A673 (cell line): ENCODE data around the gene MSI2. TPM values are rescaled to one million over a fixed set of nuclear protein-coding genes. Genes with fewer than 3 reads are reported as not detected.
A peak's percentile ranks its signal among the peaks of the same experiment; 100 is the strongest.

Experiments used
- BruUV-seq: library from RNA; stranded (reverse); fragments of 400-500 nt; replicated peaks from 2 replicates; lab custom pipeline; 2021; lab: Mats Ljungman, UMichigan
- CTCF ChIA-PET: fragments of 300-600 bp; sonication (Branson Sonifier 250); formaldehyde crosslinking; loops from one replicate; lab custom pipeline; 2022; ENCODE audit warnings: antibody characterized with exemption; lab: Charles Lee
- POLR2A ChIA-PET: fragments of 300-600 bp; sonication (Branson Sonifier 250); formaldehyde crosslinking; loops from one replicate; lab custom pipeline; 2022; ENCODE audit warnings: antibody characterized with exemption; ENCODE audit not compliant: low non-redundant PET; lab: Charles Lee
- DNase-seq: peaks from one replicate; pipeline ENCODE4 v3.0.0-alpha.2; 2015; ENCODE audit warnings: low spot score
- H3K27ac ChIP-seq: fragments of 200-600 bp; sonication (generic); 2 replicates; pipeline ENCODE4 v1.5.1; 2016; ENCODE audit warnings: mixed run types, low read depth, mild to moderate bottlenecking, mixed read lengths, antibody characterized with exemption, low read length; ENCODE audit not compliant: poor library complexity, severe bottlenecking
- H3K27me3 ChIP-seq: fragments of 200-600 bp; sonication (generic); replicated peaks from 2 replicates; pipeline ENCODE4 v1.6.1; 2017; ENCODE audit warnings: mixed run types, low read depth, mild to moderate bottlenecking, mixed read lengths, antibody characterized with exemption, low read length; ENCODE audit not compliant: insufficient read depth, poor library complexity
- H3K36me3 ChIP-seq: fragments of 200-600 bp; sonication (generic); 2 replicates; pipeline ENCODE4 v1.6.1; 2016; ENCODE audit warnings: mixed run types, mild to moderate bottlenecking, mixed read lengths, antibody characterized with exemption, low read length; ENCODE audit not compliant: insufficient read depth, poor library complexity, severe bottlenecking
- H3K4me1 ChIP-seq: fragments of 200-600 bp; sonication (generic); 2 replicates; pipeline ENCODE4 v1.6.1; 2017; ENCODE audit warnings: mixed run types, mild to moderate bottlenecking, mixed read lengths, antibody characterized with exemption, low read length; ENCODE audit not compliant: insufficient read depth, poor library complexity, severe bottlenecking
- H3K4me3 ChIP-seq: fragments of 200-600 bp; sonication (generic); 2 replicates; pipeline ENCODE4 v1.5.1; 2016; ENCODE audit warnings: low read depth, mixed run types, mild to moderate bottlenecking, mixed read lengths, low read length; ENCODE audit not compliant: poor library complexity, severe bottlenecking
- H3K9me3 ChIP-seq: fragments of 200-600 bp; sonication (generic); 2 replicates; pipeline ENCODE4 v1.6.1; 2016; ENCODE audit warnings: mixed run types, low read depth, mild to moderate bottlenecking, mixed read lengths, antibody characterized with exemption, low read length; ENCODE audit not compliant: poor library complexity, severe bottlenecking
- EZH2 ChIP-seq: fragments of 200-600 bp; sonication (generic); IDR thresholded peaks from 2 replicates; pipeline ENCODE4 v1.6.1; 2017; ENCODE audit warnings: borderline replicate concordance, low read depth, mild to moderate bottlenecking, mixed read lengths, antibody characterized with exemption, low read length; ENCODE audit not compliant: poor library complexity, severe bottlenecking
- intact Hi-C: fragments of 100-400 bp; cut with micrococcal nuclease; formaldehyde crosslinking; loops from one replicate; pipeline ENCODE4 v1.10.0; 2022; ENCODE audit not compliant: unreplicated experiment
- total RNA-seq: library from RNA; stranded (reverse); gene quantifications from 2 replicates; pipeline ENCODE4 v1.2.3, GENCODE V29; 2021
- TF ChIP-seq, protein P1 (sequence below): fragments of 300-800, 200-600 bp; sonication (generic); conservative IDR thresholded peaks from 2 replicates; pipeline ENCODE4 v1.5.1; 2017; ENCODE audit warnings: low read depth, mild to moderate bottlenecking, antibody characterized with exemption, low read length, moderate library complexity, mixed read lengths

Gene MSI2
- total RNA-seq, 1 experiment from 2014 or later = 108 TPM

DNA sequence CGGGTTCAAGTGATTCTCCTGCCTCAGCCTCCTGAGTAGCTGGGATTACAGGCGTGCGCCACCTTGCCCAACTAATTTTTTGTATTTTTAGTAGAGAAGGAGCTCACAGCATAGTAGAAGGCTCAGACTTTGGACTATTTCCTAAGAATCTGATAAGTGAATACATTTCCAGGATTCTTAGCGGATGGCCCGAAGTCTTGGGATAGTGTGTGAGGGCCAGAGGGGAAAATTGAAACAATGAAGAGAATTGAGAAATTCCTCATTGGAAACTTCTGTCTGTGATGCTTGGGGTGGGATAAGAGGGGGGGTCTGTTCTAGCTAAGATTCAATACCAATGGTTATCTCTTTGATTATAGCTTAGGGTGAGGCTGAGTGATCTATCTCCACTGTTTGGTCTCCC is 183.3 kb downstream of the MSI2 start:
- H3K27ac ChIP-seq = no peak overlapping the region
- H3K4me1 ChIP-seq = peaks cover 29% of the 10 kb centered on the region
- no peak for DNase-seq
- H3K27me3 ChIP-seq = no peaks in the 10 kb centered on the region
- TF ChIP-seq EZH2 = no peak
- TF ChIP-seq, protein P1, sequence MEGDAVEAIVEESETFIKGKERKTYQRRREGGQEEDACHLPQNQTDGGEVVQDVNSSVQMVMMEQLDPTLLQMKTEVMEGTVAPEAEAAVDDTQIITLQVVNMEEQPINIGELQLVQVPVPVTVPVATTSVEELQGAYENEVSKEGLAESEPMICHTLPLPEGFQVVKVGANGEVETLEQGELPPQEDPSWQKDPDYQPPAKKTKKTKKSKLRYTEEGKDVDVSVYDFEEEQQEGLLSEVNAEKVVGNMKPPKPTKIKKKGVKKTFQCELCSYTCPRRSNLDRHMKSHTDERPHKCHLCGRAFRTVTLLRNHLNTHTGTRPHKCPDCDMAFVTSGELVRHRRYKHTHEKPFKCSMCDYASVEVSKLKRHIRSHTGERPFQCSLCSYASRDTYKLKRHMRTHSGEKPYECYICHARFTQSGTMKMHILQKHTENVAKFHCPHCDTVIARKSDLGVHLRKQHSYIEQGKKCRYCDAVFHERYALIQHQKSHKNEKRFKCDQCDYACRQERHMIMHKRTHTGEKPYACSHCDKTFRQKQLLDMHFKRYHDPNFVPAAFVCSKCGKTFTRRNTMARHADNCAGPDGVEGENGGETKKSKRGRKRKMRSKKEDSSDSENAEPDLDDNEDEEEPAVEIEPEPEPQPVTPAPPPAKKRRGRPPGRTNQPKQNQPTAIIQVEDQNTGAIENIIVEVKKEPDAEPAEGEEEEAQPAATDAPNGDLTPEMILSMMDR = no peak
- CTCF ChIA-PET = no interaction called here
- no TSS peak for BruUV-seq
- no peaks in the 10 kb centered on the region for H3K36me3 ChIP-seq
- intact Hi-C loops = no loop called here
- no peaks in the 10 kb centered on the region for H3K9me3 ChIP-seq
- no peak overlapping the region for H3K4me3 ChIP-seq
- POLR2A ChIA-PET = no interaction called here

DNA sequence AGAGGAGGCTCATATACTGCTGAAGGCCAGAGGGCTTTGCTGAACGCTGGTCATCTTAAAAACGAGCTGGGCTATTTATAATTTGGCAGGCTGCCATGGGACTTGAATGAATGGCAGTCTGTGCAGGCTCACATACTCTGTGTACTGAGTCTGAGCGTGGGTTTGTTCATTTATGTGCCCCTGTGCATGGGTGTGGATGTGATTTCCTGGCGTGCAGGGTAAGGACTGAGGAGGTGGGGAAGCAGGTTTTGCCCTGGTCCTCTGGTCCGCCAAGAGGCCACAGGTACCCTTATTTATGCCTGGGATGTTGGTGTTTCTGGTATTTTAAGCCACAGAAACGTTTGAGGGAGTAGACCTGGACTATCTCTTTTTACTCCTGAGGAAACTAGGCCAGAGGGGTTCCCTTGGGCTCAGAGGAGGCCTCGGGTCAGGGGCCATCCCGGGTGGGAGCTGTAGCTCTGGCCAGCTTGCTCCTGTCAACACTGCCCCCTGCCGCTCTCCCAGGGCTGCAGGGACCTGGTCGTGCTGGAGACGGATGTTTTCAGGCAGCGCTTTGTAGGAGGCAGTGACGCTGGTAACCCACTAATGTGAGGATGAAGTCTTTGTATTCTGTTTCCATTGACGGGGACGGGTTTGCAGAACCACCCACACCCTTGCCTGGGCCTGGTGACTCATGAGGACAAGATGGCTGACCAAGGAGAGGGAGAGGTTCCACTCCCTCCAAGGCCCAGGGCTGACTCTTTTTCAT is 184.4 kb downstream of the MSI2 start:
- Histone ChIP-seq H3K27ac (no peak overlapping the region), H3K4me1 (peaks cover 32% of the 10 kb centered on the region), H3K9me3 (no peaks in the 10 kb centered on the region), H3K36me3 (no peaks in the 10 kb centered on the region), H3K27me3 (no peaks in the 10 kb centered on the region), H3K4me3 (no peak overlapping the region)
- ChIA-PET CTCF (no interaction called here), POLR2A (no interaction called here)
- no TSS peak for BruUV-seq
- peak; percentile 59 for DNase-seq
- intact Hi-C loops = no loop called here
- no peak for TF ChIP-seq EZH2
- TF ChIP-seq, protein P1 = no peak

DNA sequence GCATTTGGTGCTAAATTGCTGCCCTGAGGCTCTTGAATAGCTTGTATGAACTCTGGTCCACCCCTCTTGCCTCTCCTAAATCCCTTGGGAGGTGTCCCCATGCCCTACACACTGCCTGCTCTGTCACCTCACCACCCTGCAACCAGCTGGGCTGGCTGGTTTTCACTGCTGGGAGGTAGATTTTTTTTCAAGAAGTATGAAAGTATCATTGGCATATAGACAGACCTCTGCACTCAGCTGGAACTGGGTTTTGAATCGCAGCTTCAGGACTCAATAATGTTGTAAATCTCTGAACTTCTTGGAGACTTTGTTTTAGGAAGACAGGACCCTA is 184.9 kb downstream of the MSI2 start:
- intact Hi-C loops = no loop called here
- POLR2A ChIA-PET = no interaction called here

More for the DNA sequence above, 184.9 kb downstream of the MSI2 start:
- H3K27ac ChIP-seq = peak overlapping the region; percentile 35
- no peaks in the 10 kb centered on the region for H3K36me3 ChIP-seq
- H3K4me3 ChIP-seq = no peak overlapping the region
- TF ChIP-seq EZH2 = no peak
- TF ChIP-seq, protein P1 = no peak
- H3K27me3 ChIP-seq = no peaks in the 10 kb centered on the region
- H3K9me3 ChIP-seq = no peaks in the 10 kb centered on the region
- no TSS peak for BruUV-seq
- H3K4me1 ChIP-seq = peaks cover 32% of the 10 kb centered on the region
- CTCF ChIA-PET = no interaction called here
- DNase-seq = no peak
